Activated naive CD4-positive, alpha-beta T cell treated with anti-CD3 and anti-CD28 coated beads, Interleukin-2, amount 50 U/mL, for 24 hours (primary cell): ENCODE data around the gene LRRC43.
A peak's percentile ranks its signal among the peaks of the same experiment; 100 is the strongest.

ENCODE experiments used
- H3K27ac Mint-ChIP-seq: one replicate; pipeline ENCODE4 v1.8.0; 2021; ENCODE audit warnings: mild to moderate bottlenecking, mixed read lengths
- H3K27me3 Mint-ChIP-seq: one replicate; pipeline ENCODE4 v1.8.0; 2021; ENCODE audit warnings: mixed read lengths
- H3K36me3 Mint-ChIP-seq: one replicate; pipeline ENCODE4 v1.8.0; 2021; ENCODE audit warnings: mixed read lengths
- H3K4me1 Mint-ChIP-seq: one replicate; pipeline ENCODE4 v1.8.0; 2021; ENCODE audit warnings: mixed read lengths
- H3K4me3 Mint-ChIP-seq: one replicate; pipeline ENCODE4 v1.8.0; 2021; ENCODE audit warnings: mild to moderate bottlenecking, mixed read lengths
- H3K9me3 Mint-ChIP-seq: one replicate; pipeline ENCODE4 v1.8.0; 2021; ENCODE audit warnings: mixed read lengths

Gene LRRC43

DNA sequence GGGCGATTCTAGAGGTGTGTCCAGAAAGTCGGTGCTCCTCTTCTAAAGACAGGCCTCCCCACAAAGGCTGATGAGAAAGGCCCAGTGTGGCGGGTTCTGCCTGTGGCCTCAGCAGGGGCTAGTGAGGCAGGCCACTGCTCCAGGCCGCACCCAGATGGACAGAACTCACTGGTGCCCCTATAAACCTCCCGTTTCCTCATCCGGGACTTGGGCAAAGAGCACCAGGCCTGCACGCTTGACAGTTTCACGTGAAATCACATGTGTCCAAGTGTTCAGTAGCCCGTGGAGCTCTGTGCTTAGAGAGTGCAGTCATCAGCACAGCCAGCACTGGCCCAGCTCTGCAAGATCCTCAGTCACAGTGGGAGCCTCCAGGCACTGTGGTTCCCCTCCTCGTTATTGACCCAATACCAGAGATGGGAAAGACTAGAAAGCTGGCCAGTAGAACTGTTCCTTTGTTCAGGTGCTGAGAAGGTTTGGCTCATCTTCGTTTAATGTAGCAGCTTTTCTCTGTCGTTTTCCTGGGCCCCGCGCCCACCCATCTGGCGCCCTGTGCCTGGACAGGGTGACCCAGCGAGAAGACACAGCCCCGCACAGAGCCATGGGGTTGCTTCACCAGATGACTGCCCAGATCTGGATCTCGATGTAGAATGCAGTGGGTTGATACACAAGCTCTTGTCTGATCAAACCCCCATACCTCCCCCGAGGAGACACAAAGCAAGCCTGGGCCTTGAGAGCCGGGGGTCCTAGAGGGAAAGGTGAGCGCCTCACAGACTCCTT, 35.2 kb upstream of the LRRC43 start:
- peaks cover 6% of the 10 kb centered on the region for H3K4me1 Mint-ChIP-seq
- H3K27me3 Mint-ChIP-seq: no peaks in the 10 kb centered on the region
- no peaks in the 10 kb centered on the region for H3K36me3 Mint-ChIP-seq
- H3K27ac Mint-ChIP-seq: peak overlapping the region; percentile 13
- no peaks in the 10 kb centered on the region for H3K9me3 Mint-ChIP-seq
- H3K4me3 Mint-ChIP-seq: no peak overlapping the region

DNA sequence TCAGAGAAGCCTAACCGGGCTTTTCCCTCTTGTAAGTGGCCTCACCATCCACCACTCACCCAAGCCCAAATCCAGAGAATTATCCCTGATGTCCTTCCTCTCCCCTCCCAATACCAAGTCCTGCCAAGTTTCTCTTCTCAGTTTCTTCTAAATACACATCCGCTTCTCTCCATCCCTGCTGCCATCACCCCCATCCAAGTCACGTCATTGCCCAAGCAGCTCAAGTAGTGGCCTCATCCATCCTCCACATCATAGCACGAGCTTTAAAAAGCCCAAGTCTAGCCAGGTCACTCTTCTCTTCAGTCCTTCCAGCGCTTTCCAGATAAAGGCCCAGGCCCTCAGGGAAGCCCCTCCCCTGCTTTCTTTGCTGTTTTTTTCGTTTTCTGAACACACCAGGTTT, 34.3 kb upstream of the LRRC43 start:
- Mint-ChIP-seq H3K27me3 (no peaks in the 10 kb centered on the region), H3K9me3 (no peaks in the 10 kb centered on the region), H3K27ac (peak overlapping the region; percentile 9), H3K36me3 (no peaks in the 10 kb centered on the region), H3K4me3 (no peak overlapping the region), H3K4me1 (peaks cover 6% of the 10 kb centered on the region)

DNA sequence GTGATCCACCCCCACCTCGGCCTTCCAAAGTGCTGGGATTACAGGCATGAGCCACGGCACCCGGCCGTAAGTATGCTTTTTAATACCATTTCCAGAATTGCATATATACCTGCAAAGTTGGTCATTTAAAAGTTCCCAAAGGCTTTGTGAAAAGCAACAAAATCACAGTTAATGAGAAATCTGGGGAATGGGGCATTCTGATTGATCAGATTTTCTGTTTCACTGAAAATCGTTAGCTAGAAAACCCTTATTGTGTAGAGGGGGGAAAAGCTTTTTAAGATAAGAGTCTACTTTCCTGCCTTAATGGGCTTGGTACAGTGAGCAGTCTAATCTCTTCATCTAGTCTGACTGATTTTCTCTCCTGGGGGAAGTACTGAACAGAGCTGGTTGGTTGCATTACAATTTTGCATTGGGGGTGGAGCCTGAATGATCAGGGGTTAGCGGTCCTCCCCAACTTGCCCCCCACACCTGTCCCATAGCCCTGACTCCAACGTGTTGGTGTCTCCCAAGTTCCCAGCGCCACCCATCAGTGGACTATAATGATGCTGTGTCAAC, 32.7 kb upstream of the LRRC43 start:
- Mint-ChIP-seq H3K4me3 (no peak overlapping the region), H3K9me3 (no peaks in the 10 kb centered on the region), H3K36me3 (peaks cover 2% of the 10 kb centered on the region), H3K4me1 (peaks cover 6% of the 10 kb centered on the region), H3K27ac (no peak overlapping the region), H3K27me3 (no peaks in the 10 kb centered on the region)

DNA sequence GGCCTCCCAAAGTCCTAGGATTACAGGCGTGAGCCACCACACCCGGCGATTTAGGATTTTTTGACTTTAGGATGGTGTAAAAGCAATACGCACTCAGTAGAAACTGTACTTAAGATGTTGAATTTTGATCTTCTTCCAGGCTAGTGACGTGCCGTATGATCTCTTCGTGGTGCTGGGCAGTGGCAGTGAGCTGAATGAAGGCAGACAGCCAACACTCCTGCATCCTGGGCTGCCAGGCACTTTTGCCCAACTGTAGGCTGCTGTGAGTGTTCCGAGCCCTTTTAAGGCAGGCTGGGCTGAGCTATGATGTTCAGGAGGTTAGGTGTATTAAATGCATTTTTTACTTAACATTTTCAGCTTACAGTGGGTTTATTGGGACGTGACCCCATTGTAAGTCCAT, 30.2 kb upstream of the LRRC43 start:
- H3K4me3 Mint-ChIP-seq: no peak overlapping the region
- no peak overlapping the region for H3K27ac Mint-ChIP-seq
- H3K27me3 Mint-ChIP-seq: no peaks in the 10 kb centered on the region
- peaks cover 4% of the 10 kb centered on the region for H3K36me3 Mint-ChIP-seq
- H3K4me1 Mint-ChIP-seq: peaks cover 6% of the 10 kb centered on the region
- H3K9me3 Mint-ChIP-seq: no peaks in the 10 kb centered on the region

DNA sequence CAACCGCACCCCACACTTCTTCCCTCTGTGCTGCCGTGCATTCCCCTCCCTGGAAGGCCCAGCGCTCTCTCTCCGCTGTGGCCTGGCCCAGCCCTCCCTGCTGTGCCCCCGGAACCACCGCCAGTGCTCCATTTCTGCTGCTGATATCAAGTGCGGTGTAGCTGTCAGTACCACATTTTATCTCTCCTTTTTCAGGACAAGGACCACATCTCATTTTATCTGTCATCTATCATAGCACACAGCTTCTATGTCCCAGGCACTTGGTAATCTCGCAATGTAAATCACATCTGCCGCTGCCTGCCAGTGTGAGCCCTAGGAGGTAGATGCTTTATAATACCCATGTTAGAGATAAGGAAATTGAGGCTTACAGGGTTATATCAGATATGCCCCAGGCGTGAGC, 27.2 kb upstream of the LRRC43 start:
- Mint-ChIP-seq H3K27me3 (no peaks in the 10 kb centered on the region), H3K4me3 (no peak overlapping the region), H3K9me3 (no peaks in the 10 kb centered on the region), H3K36me3 (peaks cover 4% of the 10 kb centered on the region), H3K4me1 (no peaks in the 10 kb centered on the region), H3K27ac (no peak overlapping the region)

DNA sequence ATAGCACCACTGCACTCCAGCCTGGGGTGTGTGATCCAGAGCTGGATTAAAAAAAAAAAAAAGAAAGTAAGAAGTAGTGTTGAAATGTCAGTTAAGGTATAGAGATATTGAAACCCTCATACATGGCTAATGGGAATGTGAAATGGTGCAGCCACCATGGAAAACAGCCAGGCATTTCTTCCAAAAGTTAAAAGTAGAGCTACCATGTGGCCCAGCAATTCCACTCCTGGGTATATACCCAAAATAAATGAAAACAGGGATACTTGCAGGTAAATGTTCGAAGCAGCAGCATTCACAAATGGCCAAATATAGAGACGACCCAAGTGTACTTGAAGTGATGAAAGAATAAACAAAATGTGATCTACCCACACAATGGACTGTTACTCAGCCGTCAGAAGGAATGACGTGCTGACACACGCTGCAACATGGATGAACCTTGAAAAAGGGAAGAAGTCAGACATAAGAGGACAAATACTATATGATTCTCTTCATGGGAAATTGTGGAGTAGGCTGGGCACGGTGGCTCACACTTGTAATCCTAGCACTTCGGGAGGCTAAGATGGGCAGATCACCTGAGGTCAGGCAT, 24.1 kb upstream of the LRRC43 start:
- Mint-ChIP-seq H3K4me1 (no peaks in the 10 kb centered on the region), H3K36me3 (peaks cover 4% of the 10 kb centered on the region), H3K27ac (no peak overlapping the region), H3K9me3 (no peaks in the 10 kb centered on the region), H3K27me3 (no peaks in the 10 kb centered on the region), H3K4me3 (no peak overlapping the region)

DNA sequence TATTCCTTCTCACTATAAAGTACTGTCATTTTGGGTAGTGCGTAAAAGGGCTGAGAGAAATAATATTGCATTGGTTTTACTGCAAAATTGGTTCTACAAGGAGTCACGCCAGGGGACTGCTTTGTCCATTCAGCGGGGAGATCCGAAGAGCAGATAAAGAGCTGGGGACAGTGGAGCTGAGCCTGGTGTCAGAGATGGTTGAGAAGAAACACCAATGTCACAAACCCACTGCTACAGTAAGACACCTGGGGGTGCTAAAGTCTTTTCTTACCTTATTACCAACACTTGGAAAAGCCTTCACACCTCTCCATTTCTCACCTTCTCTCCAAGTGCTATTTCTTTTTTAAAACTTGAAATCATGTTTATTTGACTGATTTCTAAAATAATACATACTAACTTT, 23.0 kb upstream of the LRRC43 start:
- Mint-ChIP-seq H3K36me3 (peaks cover 1% of the 10 kb centered on the region), H3K27me3 (no peaks in the 10 kb centered on the region), H3K9me3 (no peaks in the 10 kb centered on the region), H3K4me3 (no peak overlapping the region), H3K4me1 (no peaks in the 10 kb centered on the region), H3K27ac (no peak overlapping the region)

DNA sequence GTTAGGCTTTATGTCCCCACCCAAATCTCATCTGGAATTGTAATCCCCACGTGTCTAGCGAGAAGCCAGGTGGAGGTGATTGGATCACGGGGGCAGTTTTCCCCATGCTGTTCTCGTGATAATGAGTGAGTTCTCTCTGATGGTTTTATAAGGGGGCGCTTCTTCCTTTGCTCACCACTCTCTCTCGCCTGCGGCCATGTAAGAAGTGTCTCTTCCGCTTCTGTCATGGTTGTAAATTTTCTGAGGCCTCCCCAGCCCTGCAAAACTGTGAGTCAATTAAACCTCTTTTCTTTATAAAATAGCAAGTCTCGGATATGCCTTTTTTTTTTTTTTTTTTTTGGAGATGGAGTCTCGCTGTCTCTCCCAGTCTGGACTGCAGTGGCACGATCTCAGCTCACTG, 22.2 kb upstream of the LRRC43 start:
- H3K27me3 Mint-ChIP-seq: no peaks in the 10 kb centered on the region
- no peaks in the 10 kb centered on the region for H3K4me1 Mint-ChIP-seq
- no peaks in the 10 kb centered on the region for H3K9me3 Mint-ChIP-seq
- no peak overlapping the region for H3K27ac Mint-ChIP-seq
- H3K36me3 Mint-ChIP-seq: no peaks in the 10 kb centered on the region
- H3K4me3 Mint-ChIP-seq: no peak overlapping the region

DNA sequence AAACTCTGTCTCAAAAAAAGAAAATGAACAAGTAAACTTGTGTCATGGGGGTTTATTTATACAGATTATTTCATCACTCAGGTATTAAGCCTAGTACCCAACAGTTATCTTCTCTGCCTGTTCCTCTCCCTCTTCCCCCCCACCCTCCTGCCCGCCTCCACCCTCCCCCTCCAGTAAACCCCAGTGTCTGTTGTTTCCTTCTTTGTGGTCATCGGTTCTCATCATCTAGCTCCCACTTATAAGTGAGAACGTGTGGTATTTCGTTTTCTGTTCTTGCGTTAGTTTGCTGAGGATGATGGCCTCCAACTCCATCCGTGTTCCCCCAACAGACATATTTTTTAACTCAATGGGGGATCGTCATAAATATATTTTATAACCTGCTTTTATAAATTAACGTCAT, 21.2 kb upstream of the LRRC43 start:
- Mint-ChIP-seq H3K36me3 (no peaks in the 10 kb centered on the region), H3K4me3 (no peak overlapping the region), H3K4me1 (no peaks in the 10 kb centered on the region), H3K9me3 (no peaks in the 10 kb centered on the region), H3K27ac (no peak overlapping the region), H3K27me3 (no peaks in the 10 kb centered on the region)

DNA sequence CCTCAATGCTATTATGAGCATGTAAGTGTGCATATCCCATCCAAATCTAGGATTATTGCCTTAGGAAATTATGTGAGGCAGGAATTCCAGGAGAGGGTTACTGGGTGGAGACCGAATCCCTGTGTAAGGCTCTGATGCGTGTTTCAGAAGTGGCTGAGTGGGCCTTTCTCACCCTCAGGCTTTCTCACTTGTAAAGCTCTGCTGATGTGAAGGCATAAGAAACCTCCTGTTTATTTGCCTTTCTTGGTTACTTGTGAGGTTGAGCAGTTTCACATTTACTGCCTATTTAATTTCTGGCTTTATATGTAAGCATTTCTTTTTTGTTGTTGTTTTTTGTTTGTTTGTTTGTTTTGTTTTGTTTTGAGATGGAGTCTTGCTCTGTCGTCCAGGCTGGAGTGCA, 19.9 kb upstream of the LRRC43 start:
- Mint-ChIP-seq H3K4me1 (no peaks in the 10 kb centered on the region), H3K27ac (peak overlapping the region; percentile 30)

DNA sequence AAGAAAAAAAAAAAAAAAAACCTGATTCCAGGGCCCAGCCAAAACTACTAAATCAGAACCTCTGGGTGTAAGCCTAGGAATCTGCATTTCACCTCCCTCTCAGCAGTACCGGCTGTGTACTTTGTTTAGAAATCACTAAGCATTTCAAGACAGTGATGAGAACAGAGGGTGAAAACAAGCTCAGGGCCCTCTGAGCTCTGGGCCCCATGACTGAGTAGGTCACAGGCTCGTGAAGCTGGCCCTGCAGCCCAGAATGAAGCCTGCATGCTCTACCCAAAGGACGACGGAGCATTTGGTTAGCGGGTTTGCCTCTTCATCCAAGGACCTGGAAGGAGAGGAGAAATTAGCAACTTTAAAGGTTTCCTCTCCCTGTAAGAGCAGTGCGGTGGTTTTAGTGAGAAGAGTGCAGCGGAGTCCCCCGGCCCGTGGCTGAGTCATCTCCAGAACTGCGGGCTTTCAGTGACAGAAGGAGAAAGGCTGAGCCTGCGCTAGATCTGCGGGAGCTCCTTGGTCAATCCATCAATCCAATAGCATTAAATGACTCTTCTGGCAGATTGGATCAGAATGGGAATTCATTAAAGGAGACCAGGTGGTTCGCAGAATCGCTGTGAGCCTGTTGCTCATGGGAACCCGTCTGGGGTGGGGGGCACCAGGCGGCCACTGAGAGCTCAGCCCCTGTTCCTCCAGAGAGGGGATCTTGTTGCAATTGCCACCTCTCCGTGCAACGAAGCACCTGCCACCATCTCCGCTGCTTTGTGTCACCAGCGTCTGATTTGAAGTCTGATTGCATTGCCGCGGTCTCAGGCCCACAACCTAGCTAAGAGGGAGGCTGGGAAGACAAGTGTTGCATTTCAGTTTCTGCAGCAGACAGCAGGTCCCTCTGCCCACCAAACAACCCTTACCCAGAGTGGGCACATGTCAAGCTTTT, 16.2 kb upstream of the LRRC43 start:
- Mint-ChIP-seq H3K27me3 (no peaks in the 10 kb centered on the region), H3K36me3 (no peaks in the 10 kb centered on the region), H3K4me1 (no peaks in the 10 kb centered on the region), H3K9me3 (no peaks in the 10 kb centered on the region), H3K4me3 (no peak overlapping the region), H3K27ac (no peak overlapping the region)

More for the DNA sequence above, 19.9 kb upstream of the LRRC43 start:
- Mint-ChIP-seq H3K36me3 (no peaks in the 10 kb centered on the region), H3K27me3 (no peaks in the 10 kb centered on the region), H3K4me3 (peak overlapping the region; percentile 19), H3K9me3 (no peaks in the 10 kb centered on the region)

DNA sequence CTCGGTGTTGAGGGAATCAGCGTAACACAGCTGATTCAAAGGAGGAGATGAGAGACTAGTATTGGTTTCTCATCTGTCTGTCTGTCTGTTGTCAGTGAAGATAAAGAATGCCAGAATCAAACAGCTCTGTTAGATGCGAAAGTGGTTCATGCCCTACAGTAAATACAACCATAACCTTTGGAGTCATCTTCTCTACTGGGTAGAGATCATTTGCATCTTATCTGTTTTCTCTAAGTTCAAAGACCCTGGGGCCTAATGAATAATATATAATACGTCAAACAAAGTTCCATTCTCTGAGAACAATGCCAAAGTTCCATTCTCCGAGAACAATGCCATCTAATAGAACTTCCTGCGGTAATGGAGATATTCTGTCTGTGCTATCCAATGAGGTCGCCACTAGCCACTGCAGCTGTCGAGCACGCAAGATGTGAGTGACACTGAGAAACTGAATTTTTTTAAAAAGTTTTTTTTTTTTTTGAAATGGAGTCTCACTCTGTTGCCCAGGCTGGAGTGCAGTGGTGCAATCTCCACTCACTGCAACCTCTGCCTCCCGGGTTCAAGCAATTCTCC, 15.5 kb upstream of the LRRC43 start:
- no peaks in the 10 kb centered on the region for H3K9me3 Mint-ChIP-seq
- H3K36me3 Mint-ChIP-seq: no peaks in the 10 kb centered on the region
- no peak overlapping the region for H3K4me3 Mint-ChIP-seq
- no peak overlapping the region for H3K27ac Mint-ChIP-seq
- H3K4me1 Mint-ChIP-seq: no peaks in the 10 kb centered on the region
- H3K27me3 Mint-ChIP-seq: no peaks in the 10 kb centered on the region

DNA sequence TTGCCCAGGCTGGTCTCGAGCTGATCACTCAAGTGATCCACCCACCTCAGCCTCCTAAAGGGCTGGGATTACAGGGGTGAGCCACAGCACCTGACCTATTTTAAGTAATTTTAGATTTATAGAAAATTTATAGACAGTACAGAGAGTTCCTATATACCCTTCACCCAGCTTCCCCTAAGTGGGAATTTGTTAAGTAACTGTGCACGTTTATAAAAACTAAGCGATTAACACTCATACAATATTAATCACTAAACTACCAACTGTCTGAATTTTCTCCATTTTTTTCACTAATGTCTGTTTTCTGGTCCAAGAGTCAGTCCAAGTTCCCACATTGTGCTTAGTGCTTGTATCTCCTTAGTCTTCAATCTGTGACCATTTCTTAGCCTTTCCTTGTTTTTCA, 14.4 kb upstream of the LRRC43 start:
- no peaks in the 10 kb centered on the region for H3K36me3 Mint-ChIP-seq
- H3K27ac Mint-ChIP-seq: no peak overlapping the region
- H3K9me3 Mint-ChIP-seq: no peaks in the 10 kb centered on the region
- no peaks in the 10 kb centered on the region for H3K27me3 Mint-ChIP-seq
- H3K4me1 Mint-ChIP-seq: no peaks in the 10 kb centered on the region
- H3K4me3 Mint-ChIP-seq: no peak overlapping the region

DNA sequence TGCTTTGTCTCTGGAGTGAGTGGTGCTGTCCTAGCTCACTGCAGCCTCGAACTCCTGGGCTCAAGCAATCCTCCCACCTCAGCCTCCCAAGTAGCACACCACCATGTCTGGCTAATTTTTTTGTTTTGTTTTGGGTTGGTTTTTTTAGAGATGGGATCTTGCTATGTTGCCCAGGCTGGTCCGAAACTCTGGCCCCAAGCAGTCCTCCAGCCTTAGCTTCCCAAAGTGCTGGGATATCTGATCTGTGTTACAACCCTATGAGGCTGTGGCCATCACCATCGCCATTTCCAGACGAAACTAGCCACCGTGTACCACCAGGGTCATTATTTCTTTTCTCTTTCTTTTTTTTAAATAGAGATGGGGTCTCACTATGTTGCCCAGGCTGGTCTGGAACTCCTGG, 11.5 kb upstream of the LRRC43 start:
- no peaks in the 10 kb centered on the region for H3K4me1 Mint-ChIP-seq
- no peaks in the 10 kb centered on the region for H3K27me3 Mint-ChIP-seq
- H3K4me3 Mint-ChIP-seq: no peak overlapping the region
- H3K9me3 Mint-ChIP-seq: no peaks in the 10 kb centered on the region
- H3K36me3 Mint-ChIP-seq: no peaks in the 10 kb centered on the region
- no peak overlapping the region for H3K27ac Mint-ChIP-seq

DNA sequence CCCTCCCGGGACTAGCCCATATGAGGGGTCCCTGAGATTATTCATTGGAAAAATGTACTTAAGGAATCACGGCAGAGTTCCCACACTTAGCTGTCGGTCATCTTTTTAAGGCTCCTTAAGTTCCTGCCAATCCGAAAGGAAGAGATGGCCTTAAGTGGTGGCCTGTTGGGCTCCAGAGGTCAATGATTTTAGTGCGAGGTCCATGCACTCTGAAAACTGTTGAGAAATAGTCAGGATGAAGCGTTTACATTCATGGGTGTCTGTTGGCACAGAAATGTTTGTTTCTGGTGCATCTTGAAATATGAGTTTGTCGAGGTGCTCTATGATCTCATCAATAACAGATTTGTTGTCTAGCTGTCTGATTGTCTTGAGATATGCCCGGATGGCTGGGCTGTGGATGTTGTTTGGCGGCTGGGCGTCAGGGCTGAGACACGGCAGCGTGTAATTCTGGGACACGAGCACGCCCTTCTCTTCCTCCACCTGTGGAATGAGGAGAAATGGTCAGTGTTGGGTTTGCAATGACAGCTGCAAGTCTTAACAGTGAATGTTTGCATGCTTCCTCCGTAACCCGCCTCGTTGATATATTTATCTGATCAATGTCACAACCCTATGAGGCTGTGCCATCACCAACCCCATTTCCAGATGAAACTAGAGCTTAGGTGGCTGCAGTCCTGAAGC, 10.5 kb upstream of the LRRC43 start:
- Mint-ChIP-seq H3K27ac (no peak overlapping the region), H3K36me3 (no peaks in the 10 kb centered on the region), H3K27me3 (no peaks in the 10 kb centered on the region), H3K9me3 (no peaks in the 10 kb centered on the region), H3K4me1 (no peaks in the 10 kb centered on the region), H3K4me3 (no peak overlapping the region)
